ENCODE data around the gene C19orf25. TPM values are rescaled to one million over a fixed set of nuclear protein-coding genes. Genes with fewer than 3 reads are reported as not detected.

The C19orf25 gene
- total and polyA plus RNA-seq, 10 of the 15 experiments (the other 5 are each of a cell fraction or from before 2014, with no cell fraction given), result 1.2 to 67.0 (median 25.6) TPM

- TF ChIP-seq ZBTB40 (IDR thresholded peaks at IDR 0.05; ENCODE audit: borderline replicate concordance) (no peak), JUNB (IDR thresholded peaks at IDR 0.05) (no peak), SIN3A (IDR thresholded peaks at IDR 0.05; ENCODE audit: low read depth, low read length) (no peak), NR2C2 (IDR thresholded peaks at IDR 0.05; ENCODE audit: borderline replicate concordance, control insufficient read depth, insufficient read length, low read depth) (no peak)
Observed at GRCh38 chr19:1495799-1496713, 17.0 kb upstream of the C19orf25 start (continued).

- H3K9ac ChIP-seq (ENCODE audit: control insufficient read depth, insufficient read depth, low read length), result no peak overlapping the region
- no peaks in the 10 kb centered on the region for H3K4me1 ChIP-seq (ENCODE audit: control insufficient read depth, insufficient read depth, low read length)
- H3K9me3 ChIP-seq (replicated peaks; ENCODE audit: control insufficient read depth, insufficient read depth, low read length), result no peaks in the 10 kb centered on the region
- no peaks in the 10 kb centered on the region; a peak in 1 of 4 replicates for H3K27me3 ChIP-seq (replicated peaks in 1 of 2; ENCODE audit: control insufficient read depth in 2 of 2, insufficient read depth in 2 of 2, low read length in 1 of 2)
- no peaks in the 10 kb centered on the region for H4K20me1 ChIP-seq (ENCODE audit: control insufficient read depth, insufficient read depth)
- ChIA-PET POLR2A (no interaction called here), RAD21 (ENCODE audit: unreplicated experiment) (no interaction called here), SMC1A (ENCODE audit: uncharacterized antibody, unreplicated experiment) (no interaction called here), CTCF (no interaction called here)
- H3K36me3 ChIP-seq (ENCODE audit: control insufficient read depth in 2 of 2, insufficient read depth in 2 of 2, low read length in 1 of 2), result no peaks in the 10 kb centered on the region
- DNase-seq (ENCODE audit: low read depth, low spot score) (no peak), ATAC-seq (no peak), FAIRE-seq (no peak)
- H3K4me2 ChIP-seq (ENCODE audit: control insufficient read depth, insufficient read depth), result no peak overlapping the region
- no peak overlapping the region for H3K27ac ChIP-seq (ENCODE audit: control insufficient read depth, insufficient read depth)
- H3K4me3 ChIP-seq, result no peak overlapping the region
- TF ChIP-seq NRF1 (conservative IDR thresholded peaks at IDR 0.05; ENCODE audit: low read depth, low read length) (no peak), NR2C2 (IDR thresholded peaks at IDR 0.05; ENCODE audit: borderline replicate concordance, control insufficient read depth, insufficient read length, low read depth) (no peak), BMI1 (IDR thresholded peaks at IDR 0.05; ENCODE audit: borderline replicate concordance) (no peak), CHD2 (IDR thresholded peaks at IDR 0.05; ENCODE audit: borderline replicate concordance, low read depth, low read length) (no peak), FOXM1 (IDR thresholded peaks at IDR 0.05; ENCODE audit: low read depth, low read length) (no peak), SUPT20H (IDR thresholded peaks at IDR 0.05; ENCODE audit: borderline replicate concordance, control insufficient read depth, low read depth, low read length) (no peak), HDAC6 (IDR thresholded peaks at IDR 0.05; ENCODE audit: unreplicated experiment) (no peak), ZNF384 (IDR thresholded peaks at IDR 0.05; ENCODE audit: borderline replicate concordance, low read depth, low read length) (no peak)
- TF ChIP-seq, protein P1, sequence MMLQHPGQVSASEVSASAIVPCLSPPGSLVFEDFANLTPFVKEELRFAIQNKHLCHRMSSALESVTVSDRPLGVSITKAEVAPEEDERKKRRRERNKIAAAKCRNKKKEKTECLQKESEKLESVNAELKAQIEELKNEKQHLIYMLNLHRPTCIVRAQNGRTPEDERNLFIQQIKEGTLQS (IDR thresholded peaks at IDR 0.05; ENCODE audit: borderline replicate concordance, extremely low read depth, low read depth, low read length), result no peak
- TF ChIP-seq, protein P2, sequence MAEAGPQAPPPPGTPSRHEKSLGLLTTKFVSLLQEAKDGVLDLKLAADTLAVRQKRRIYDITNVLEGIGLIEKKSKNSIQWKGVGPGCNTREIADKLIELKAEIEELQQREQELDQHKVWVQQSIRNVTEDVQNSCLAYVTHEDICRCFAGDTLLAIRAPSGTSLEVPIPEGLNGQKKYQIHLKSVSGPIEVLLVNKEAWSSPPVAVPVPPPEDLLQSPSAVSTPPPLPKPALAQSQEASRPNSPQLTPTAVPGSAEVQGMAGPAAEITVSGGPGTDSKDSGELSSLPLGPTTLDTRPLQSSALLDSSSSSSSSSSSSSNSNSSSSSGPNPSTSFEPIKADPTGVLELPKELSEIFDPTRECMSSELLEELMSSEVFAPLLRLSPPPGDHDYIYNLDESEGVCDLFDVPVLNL (IDR thresholded peaks at IDR 0.05; ENCODE audit: low read depth, low read length), result no peak
- no peaks in the 10 kb centered on the region for H3K79me2 ChIP-seq (ENCODE audit: control insufficient read depth, insufficient read depth, low read length)
- no peak overlapping the region for H2AFZ ChIP-seq (ENCODE audit: control insufficient read depth, low read depth, low read length)
- intact Hi-C loops (cut with micrococcal nuclease; ENCODE audit: unreplicated experiment) (no loop called here), in situ Hi-C loops (cut with MboI) (no loop called here)
- 39% methylated on average over 36 of the region's 37 CpGs for WGBS (ENCODE audit: insufficient coverage, insufficient replicate concordance, low lambda C conversion rate, missing lambda C conversion rate)
- no TSS peak for BruUV-seq (replicated peaks)
Observed at GRCh38 chr19:1495051-1495798, 16.2 kb upstream of the C19orf25 start.

All from GM12878 (cell line).